ENCODE measurements around the gene SPARC.

SPARC gene

GRCh38 chr5:151619812-151620460 is 66.8 kb downstream of the SPARC start:
- peak; percentile 9; the same call in 1 of the 2 replicates for TF ChIP-seq REST (IDR thresholded peaks at IDR 0.05; ENCODE audit: low read depth)
- peak; percentile 84 for TF ChIP-seq ZBTB7A (IDR thresholded peaks at IDR 0.05; ENCODE audit: low read depth)
- TF ChIP-seq CEBPB (IDR thresholded peaks at IDR 0.05), result peak; percentile 70
- TF ChIP-seq FOXM1 (IDR thresholded peaks at IDR 0.05; ENCODE audit: borderline replicate concordance, low read depth), result peak; percentile 100
- peak; percentile 73 for TF ChIP-seq YY1 (IDR thresholded peaks at IDR 0.05; ENCODE audit: low read depth)
- peak; percentile 76 for TF ChIP-seq EGR1 (IDR thresholded peaks at IDR 0.05)
- peak; percentile 99 for TF ChIP-seq NFIC (IDR thresholded peaks at IDR 0.05)
- TF ChIP-seq TEAD4 (IDR thresholded peaks at IDR 0.05), result peak; percentile 98
- TF ChIP-seq TAF1 (IDR thresholded peaks at IDR 0.05; ENCODE audit: low read depth), result 0 out of 2 replicates have a peak, but pooled peaks have one; percentile 56
- TF ChIP-seq USF1 (IDR thresholded peaks at IDR 0.05), result peak; percentile 5; the same call in 1 of the 2 replicates
- TF ChIP-seq CREB1 (IDR thresholded peaks at IDR 0.05; ENCODE audit: low read depth), result no peak
- TF ChIP-seq TCF12 (IDR thresholded peaks at IDR 0.05; ENCODE audit: low read depth), result peak; percentile 100
- TF ChIP-seq EP300 (IDR thresholded peaks at IDR 0.05; ENCODE audit: borderline replicate concordance), result peak; percentile 100
- peak; percentile 29; the same call in 1 of the 2 replicates for TF ChIP-seq RAD21 (IDR thresholded peaks at IDR 0.05; ENCODE audit: low read depth)
- peak; percentile 61; the same call in 1 of the 2 replicates for TF ChIP-seq MAX (IDR thresholded peaks at IDR 0.05)

- TF ChIP-seq REST (IDR thresholded peaks at IDR 0.05; ENCODE audit: low read depth) (no peak), FOXM1 (IDR thresholded peaks at IDR 0.05; ENCODE audit: borderline replicate concordance, low read depth) (peak; percentile 53; the same call in 1 of the 2 replicates), TCF12 (IDR thresholded peaks at IDR 0.05; ENCODE audit: low read depth) (peak; percentile 38; the same call in 1 of the 2 replicates), TAF1 (IDR thresholded peaks at IDR 0.05; ENCODE audit: low read depth) (no peak), EP300 (IDR thresholded peaks at IDR 0.05; ENCODE audit: borderline replicate concordance) (peak; percentile 64), NFIC (IDR thresholded peaks at IDR 0.05) (peak; percentile 51; the same call in 1 of the 2 replicates)
These were observed 67.8 kb downstream of the SPARC start for GRCh38 chr5:151618907-151619306.

- TF ChIP-seq CREB1 (IDR thresholded peaks at IDR 0.05; ENCODE audit: low read depth) (no peak), EGR1 (IDR thresholded peaks at IDR 0.05) (no peak), TAF1 (IDR thresholded peaks at IDR 0.05; ENCODE audit: low read depth) (no peak)
These were observed 68.6 kb downstream of the SPARC start for GRCh38 chr5:151617841-151618710.

- no peak for TF ChIP-seq FOXM1 (IDR thresholded peaks at IDR 0.05; ENCODE audit: borderline replicate concordance, low read depth)
- no peak for TF ChIP-seq USF1 (IDR thresholded peaks at IDR 0.05)
- TF ChIP-seq NFIC (IDR thresholded peaks at IDR 0.05), result no peak
- TF ChIP-seq ZBTB7A (IDR thresholded peaks at IDR 0.05; ENCODE audit: low read depth), result no peak
- no peak for TF ChIP-seq REST (IDR thresholded peaks at IDR 0.05; ENCODE audit: low read depth)
- TF ChIP-seq MAX (IDR thresholded peaks at IDR 0.05), result no peak
- no peak for TF ChIP-seq CREB1 (IDR thresholded peaks at IDR 0.05; ENCODE audit: low read depth)
- TF ChIP-seq EGR1 (IDR thresholded peaks at IDR 0.05), result no peak
- TF ChIP-seq EP300 (IDR thresholded peaks at IDR 0.05; ENCODE audit: borderline replicate concordance), result no peak
These were observed 69.3 kb downstream of the SPARC start for GRCh38 chr5:151617383-151617840.

Measured in Ishikawa (cell line).